GM23338 (cell line): ENCODE results near the gene SPOPL. TPM values are rescaled to one million over a fixed set of nuclear protein-coding genes. Genes with fewer than 3 reads are reported as not detected.
A peak's percentile ranks its signal among the peaks of the same experiment; 100 is the strongest.

Experiments
- ATAC-seq: fragments of 200-7000 bp; cut with Tn5 transposase; 3 replicates; pipeline ENCODE4 v1.9.1; 2020
- DNase-seq: peaks from one replicate; pipeline ENCODE4 v3.0.0-alpha.2; 2015; ENCODE audit warnings: low spot score
- H2AFZ ChIP-seq: fragments of 200-600 bp; sonication (generic); 2 replicates; pipeline ENCODE4 v1.8.0; 2016; ENCODE audit warnings: antibody characterized with exemption, mild to moderate bottlenecking, moderate library complexity
- H3F3A ChIP-seq: fragments of 200-600 bp; sonication (generic); replicated peaks from 2 replicates; pipeline ENCODE4 v1.8.0; 2017; ENCODE audit warnings: antibody characterized with exemption, mixed run types, low read depth
- H3K27ac ChIP-seq: fragments of 200-600 bp; sonication (generic); 2 replicates; pipeline ENCODE4 v1.6.1; 2016; ENCODE audit warnings: low read depth
- H3K27me3 ChIP-seq: fragments of 200-600 bp; sonication (generic); 2 replicates; pipeline ENCODE4 v1.8.0; 2016; ENCODE audit warnings: mild to moderate bottlenecking, mixed run types, moderate library complexity; ENCODE audit not compliant: insufficient read depth
- H3K36me3 ChIP-seq: fragments of 200-600 bp; sonication (generic); 2 replicates; pipeline ENCODE4 v1.8.0; 2016; ENCODE audit warnings: mild to moderate bottlenecking; ENCODE audit not compliant: insufficient read depth
- H3K4me1 ChIP-seq: fragments of 200-600 bp; sonication (generic); 2 replicates; pipeline ENCODE4 v1.8.0; 2016; ENCODE audit warnings: mild to moderate bottlenecking, moderate library complexity; ENCODE audit not compliant: insufficient read depth
- H3K4me2 ChIP-seq: fragments of 200-600 bp; sonication (generic); 2 replicates; pipeline ENCODE4 v1.7.1; 2017; ENCODE audit warnings: mixed run types
- H3K4me3 ChIP-seq: fragments of 200-600 bp; sonication (generic); 2 replicates; pipeline ENCODE4 v1.6.1; 2016; ENCODE audit warnings: mixed run types
- H3K79me2 ChIP-seq: fragments of 200-600 bp; sonication (generic); replicated peaks from 2 replicates; pipeline ENCODE4 v1.8.0; 2017; ENCODE audit warnings: mild to moderate bottlenecking; ENCODE audit not compliant: insufficient read depth
- H3K9me2 ChIP-seq: fragments of 200-600 bp; sonication (generic); 2 replicates; pipeline ENCODE4 v1.8.0; 2017; ENCODE audit not compliant: insufficient read depth
- H4K20me1 ChIP-seq: fragments of 200-600 bp; sonication (generic); replicated peaks from 2 replicates; pipeline ENCODE4 v1.8.0; 2017; ENCODE audit warnings: mild to moderate bottlenecking; ENCODE audit not compliant: insufficient read depth
- H3K27ac Mint-ChIP-seq: 2 replicates; pipeline ENCODE4 v1.8.0; 2020; ENCODE audit warnings: inconsistent platforms, mild to moderate bottlenecking, moderate library complexity, mixed read lengths
- H3K27me3 Mint-ChIP-seq: 3 replicates; pipeline ENCODE4 v1.8.0; 2022; ENCODE audit warnings: low read depth, mild to moderate bottlenecking, moderate library complexity, mixed read lengths, inconsistent platforms; ENCODE audit not compliant: insufficient read depth, poor library complexity
- H3K36me3 Mint-ChIP-seq: 3 replicates; pipeline ENCODE4 v1.8.0; 2021; ENCODE audit warnings: low read depth, mild to moderate bottlenecking, inconsistent platforms, moderate library complexity, mixed read lengths
- H3K4me1 Mint-ChIP-seq: 3 replicates; pipeline ENCODE4 v1.8.0; 2020; ENCODE audit warnings: mild to moderate bottlenecking, inconsistent platforms, mixed read lengths
- H3K4me3 Mint-ChIP-seq: 3 replicates; pipeline ENCODE4 v1.8.0; 2021; ENCODE audit warnings: moderate library complexity, mild to moderate bottlenecking, inconsistent platforms, mixed read lengths
- H3K9me3 Mint-ChIP-seq: 3 replicates; pipeline ENCODE4 v1.8.0; 2020; ENCODE audit warnings: moderate library complexity, mild to moderate bottlenecking, inconsistent platforms, mixed read lengths
- ETS1 ChIP-seq: IDR thresholded peaks from 2 replicates; pipeline ENCODE4 v1.6.1; 2016; ENCODE audit warnings: antibody characterized with exemption
- EZH2phosphoT487 ChIP-seq: fragments of 200-600 bp; sonication (generic); IDR thresholded peaks from one replicate; pipeline ENCODE4 v1.8.1; 2018; ENCODE audit warnings: antibody characterized with exemption; ENCODE audit not compliant: unreplicated experiment
- POLR2AphosphoS5 ChIP-seq: IDR thresholded peaks from 2 replicates; pipeline ENCODE4 v1.6.1; 2016; ENCODE audit warnings: antibody characterized with exemption, low read depth
- REST ChIP-seq: IDR thresholded peaks from one replicate; pipeline ENCODE4 v1.6.1; 2018; ENCODE audit warnings: antibody characterized with exemption; ENCODE audit not compliant: unreplicated experiment
- STAT1 ChIP-seq: IDR thresholded peaks from one replicate; pipeline ENCODE4 v1.6.1; 2016; ENCODE audit warnings: antibody characterized with exemption; ENCODE audit not compliant: unreplicated experiment
- ZNF114 ChIP-seq: fragments of 250-450 bp; sonication (Bioruptor Pico); IDR thresholded peaks from 2 replicates; pipeline ENCODE4 v1.5.0; 2020; ENCODE audit warnings: mild to moderate bottlenecking, moderate library complexity
- ZNF331 ChIP-seq: fragments of 250-450 bp; sonication (Bioruptor Pico); IDR thresholded peaks from 2 replicates; pipeline ENCODE4 v1.5.0; 2020; ENCODE audit warnings: low read depth, mild to moderate bottlenecking, moderate library complexity
- ZNF462 ChIP-seq: fragments of 250-450 bp; sonication (Bioruptor Pico); IDR thresholded peaks from 2 replicates; pipeline ENCODE4 v1.5.0; 2020; ENCODE audit warnings: mild to moderate bottlenecking, moderate library complexity
- polyA plus RNA-seq: library from polyadenylated mRNA; unstranded; fragments of >200 nt; fragmentation: Nextera tagmentation; extraction: Ambion mirVana; gene quantifications from 2 replicates; pipeline ENCODE4 v1.2.1, GENCODE V29; 2016
- total RNA-seq: library from RNA; depleted of rRNA; stranded (reverse); fragments of >200 nt; shearing (Covaris generic); gene quantifications from 2 replicates; pipeline ENCODE4 v1.2.3, GENCODE V29; 2014

The SPOPL gene
- total and polyA plus RNA-seq, 2 experiments from 2014 or later: 4.5 to 15.4 TPM

GRCh38 chr2:138500592-138501424 is 762 bp upstream of the SPOPL start:
- no peaks in the 10 kb centered on the region for H3K9me3 Mint-ChIP-seq
- DNase-seq (no peak), ATAC-seq (peak; percentile 32)
- H3K27ac Mint-ChIP-seq: peak overlapping the region; percentile 95
- Histone ChIP-seq H3K27me3 (no peaks in the 10 kb centered on the region), H3K27ac (peak overlapping the region; percentile 98), H3F3A (peaks cover 9% of the 10 kb centered on the region), H3K4me2 (peak overlapping the region; percentile 94), H3K79me2 (peaks cover 35% of the 10 kb centered on the region), H3K36me3 (no peaks in the 10 kb centered on the region), H2AFZ (peak overlapping the region; percentile 100), H3K9me2 (peaks cover 3% of the 10 kb centered on the region; the same call in 1 of the 2 replicates), H4K20me1 (peaks cover 13% of the 10 kb centered on the region), H3K4me3 (peak overlapping the region; percentile 99), H3K4me1 (peaks cover 23% of the 10 kb centered on the region)
- H3K36me3 Mint-ChIP-seq: no peaks in the 10 kb centered on the region
- H3K4me3 Mint-ChIP-seq: peak overlapping the region; percentile 88
- peaks cover 10% of the 10 kb centered on the region for H3K27me3 Mint-ChIP-seq
- H3K4me1 Mint-ChIP-seq: peaks cover 17% of the 10 kb centered on the region
- TF ChIP-seq POLR2AphosphoS5 (no peak), ETS1 (no peak)

GRCh38 chr2:138502255-138503086 is 901 bp downstream of the SPOPL start:
- peaks cover 7% of the 10 kb centered on the region for H3K27me3 Mint-ChIP-seq
- H3K4me1 Mint-ChIP-seq: peaks cover 31% of the 10 kb centered on the region
- H3K4me3 Mint-ChIP-seq: peak overlapping the region; percentile 93
- Histone ChIP-seq H3K27me3 (no peaks in the 10 kb centered on the region), H4K20me1 (peaks cover 16% of the 10 kb centered on the region), H3F3A (peaks cover 9% of the 10 kb centered on the region), H3K27ac (peak overlapping the region; percentile 94), H3K36me3 (no peaks in the 10 kb centered on the region), H3K79me2 (peaks cover 52% of the 10 kb centered on the region), H3K9me2 (0 out of 2 replicates have a peak, but pooled peaks cover 3% of the 10 kb centered on the region), H3K4me3 (peak overlapping the region; percentile 99), H3K4me1 (peaks cover 33% of the 10 kb centered on the region), H2AFZ (peak overlapping the region; percentile 88), H3K4me2 (peak overlapping the region; percentile 85)
- H3K9me3 Mint-ChIP-seq: no peaks in the 10 kb centered on the region
- ATAC-seq (peak; percentile 34), DNase-seq (peak; percentile 46)
- no peaks in the 10 kb centered on the region for H3K36me3 Mint-ChIP-seq
- H3K27ac Mint-ChIP-seq: peak overlapping the region; percentile 92
- TF ChIP-seq EZH2phosphoT487: no peak
- no peak for TF ChIP-seq ZNF331 (CRISPR knock-in tag)
- TF ChIP-seq REST: no peak
- TF ChIP-seq STAT1: no peak
- no peak for TF ChIP-seq ZNF114
- no peak for TF ChIP-seq POLR2AphosphoS5
- no peak for TF ChIP-seq ZNF462 (CRISPR knock-in tag)
